IMR-90 (cell line): Measurements from ENCODE around the gene GJE1. TPM values are rescaled to one million over a fixed set of nuclear protein-coding genes. Genes with fewer than 3 reads are reported as not detected.

Experiments used
- ATAC-seq: fragments of 200-7000 bp; cut with Tn5 transposase; 2 replicates; pipeline ENCODE4 v1.9.1; 2020; ENCODE audit warnings: low read depth, mild to moderate bottlenecking, moderate library complexity
- BruUV-seq: library from RNA; stranded (reverse); fragments of 400-500 nt; replicated peaks from 2 replicates; lab custom pipeline; 2021; lab: Mats Ljungman, UMichigan
- CTCF ChIA-PET: fragments of 300-600 bp; formaldehyde crosslinking; extraction: SDS; loops from one replicate; lab custom pipeline; 2021; ENCODE audit warnings: antibody characterized with exemption; lab: Yijun Ruan, JAX
- POLR2A ChIA-PET: fragments of 300-600 bp; sonication (Branson Sonifier 250); formaldehyde crosslinking; loops from one replicate; lab custom pipeline; 2022; ENCODE audit warnings: antibody characterized with exemption; ENCODE audit not compliant: unreplicated experiment; lab: Charles Lee
- DNase-seq: peaks from one replicate; pipeline ENCODE4 v3.0.0; 2013
- H2AFZ ChIP-seq: replicated peaks from 2 replicates; pipeline ENCODE3; 2013; ENCODE audit warnings: low read length, mild to moderate bottlenecking; ENCODE audit not compliant: poor library complexity
- H2AK5ac ChIP-seq: 2 replicates; pipeline ENCODE4 v1.6.1; 2013; ENCODE audit warnings: low read depth, low read length, inconsistent platforms
- H2AK9ac ChIP-seq: replicated peaks from 2 replicates; pipeline ENCODE3; 2013; ENCODE audit warnings: mild to moderate bottlenecking, low read depth, low read length, moderate library complexity; ENCODE audit not compliant: poor library complexity
- H2BK120ac ChIP-seq: 2 replicates; pipeline ENCODE4 v1.6.1; 2013; ENCODE audit warnings: low read depth, low read length, inconsistent platforms
- H2BK15ac ChIP-seq: 3 replicates; pipeline ENCODE4 v1.6.1; 2013; ENCODE audit warnings: low read depth, low read length, inconsistent platforms
- H2BK20ac ChIP-seq: 2 replicates; pipeline ENCODE4 v1.6.1; 2013; ENCODE audit warnings: low read depth, mild to moderate bottlenecking, inconsistent platforms, low read length, moderate library complexity
- H2BK5ac ChIP-seq: 2 replicates; pipeline ENCODE4 v1.6.1; 2013; ENCODE audit warnings: mild to moderate bottlenecking, low read depth, low read length, inconsistent platforms; ENCODE audit not compliant: poor library complexity, severe bottlenecking
- H3K14ac ChIP-seq: replicated peaks from 2 replicates; pipeline ENCODE4 v1.6.1; 2013; ENCODE audit warnings: low read depth, low read length, inconsistent platforms
- H3K18ac ChIP-seq: 2 replicates; pipeline ENCODE4 v1.6.1; 2013; ENCODE audit warnings: low read depth, low read length, control low read depth
- H3K23ac ChIP-seq: 2 replicates; pipeline ENCODE4 v1.6.1; 2013; ENCODE audit warnings: low read depth, low read length, inconsistent platforms
- H3K27ac ChIP-seq: 2 replicates; pipeline ENCODE4 v1.5.1; 2013; ENCODE audit warnings: mild to moderate bottlenecking, control low read depth, low read length; ENCODE audit not compliant: insufficient read depth
- H3K27me3 ChIP-seq: 2 replicates; pipeline ENCODE4 v1.6.1; 2013; ENCODE audit warnings: low read length; ENCODE audit not compliant: control insufficient read depth, insufficient read depth
- H3K36me3 ChIP-seq: 2 replicates; pipeline ENCODE4 v1.6.1; 2013; ENCODE audit warnings: low read length, mixed read lengths; ENCODE audit not compliant: control insufficient read depth, insufficient read depth
- H3K4ac ChIP-seq: 2 replicates; pipeline ENCODE4 v1.6.1; 2013; ENCODE audit warnings: low read depth, low read length, inconsistent platforms
- H3K4me1 ChIP-seq: 2 replicates; pipeline ENCODE4 v1.6.1; 2013; ENCODE audit warnings: low read length, mixed read lengths; ENCODE audit not compliant: control insufficient read depth, insufficient read depth
- H3K4me2 ChIP-seq: 2 replicates; pipeline ENCODE4 v1.6.1; 2013; ENCODE audit warnings: low read depth, mild to moderate bottlenecking, control low read depth, low read length, moderate library complexity
- H3K4me3 ChIP-seq: 2 replicates; pipeline ENCODE4 v1.5.1; 2013; ENCODE audit warnings: low read depth, mild to moderate bottlenecking, control low read depth, low read length, moderate library complexity; ENCODE audit not compliant: insufficient read depth
- H3K56ac ChIP-seq: 2 replicates; pipeline ENCODE4 v1.6.1; 2013; ENCODE audit warnings: low read length, inconsistent platforms; ENCODE audit not compliant: insufficient read depth; ENCODE audit errors: extremely low read depth
- H3K79me1 ChIP-seq, 2 experiments: 2 replicates each; pipeline ENCODE4 v1.6.1; 2013; ENCODE audit warnings: low read length in 2 of 2, inconsistent platforms in 1 of 2, low read depth in 1 of 2
- H3K9ac ChIP-seq: 2 replicates; pipeline ENCODE4 v1.6.1; 2013; ENCODE audit warnings: low read depth, low read length, control low read depth
- H3K9me1 ChIP-seq: 2 replicates; pipeline ENCODE4 v1.6.1; 2013; ENCODE audit warnings: low read length, inconsistent platforms; ENCODE audit not compliant: insufficient read depth
- H3K9me3 ChIP-seq: 2 replicates; pipeline ENCODE4 v1.6.1; 2013; ENCODE audit warnings: low read length; ENCODE audit not compliant: control insufficient read depth, insufficient read depth
- H4K20me1 ChIP-seq: 2 replicates; pipeline ENCODE4 v1.6.1; 2013; ENCODE audit warnings: low read length, inconsistent platforms; ENCODE audit not compliant: insufficient read depth
- H4K5ac ChIP-seq: 2 replicates; pipeline ENCODE4 v1.6.1; 2013; ENCODE audit warnings: mild to moderate bottlenecking, low read depth, low read length, control low read depth
- H4K8ac ChIP-seq, 2 experiments: 2 replicates each; pipeline ENCODE4 v1.6.1; 2013; ENCODE audit warnings: low read depth in 2 of 2, low read length in 2 of 2, control low read depth in 1 of 2, inconsistent platforms in 1 of 2
- H4K91ac ChIP-seq: 2 replicates; pipeline ENCODE4 v1.6.1; 2013; ENCODE audit warnings: low read depth, low read length, inconsistent platforms; ENCODE audit not compliant: insufficient read depth
- RFX5 ChIP-seq: IDR thresholded peaks from 2 replicates; pipeline ENCODE4 v1.8.0; 2012; ENCODE audit warnings: low read depth, mild to moderate bottlenecking, low read length, moderate library complexity
- WGBS, 2 experiments: methylation state at CpG; one replicate each; pipeline versions ENCODE4 v1.1.5 to v1.1.7; 2013; ENCODE audit warnings: missing lambda C conversion rate in 2 of 2; ENCODE audit not compliant: insufficient read length in 1 of 2; ENCODE audit errors: extremely low coverage in 2 of 2; 5-methylcytosine and 5-hydroxymethylcytosine counted together
- dilution Hi-C: fragments of 300-500 bp; cut with HindIII; formaldehyde crosslinking; loops from one replicate; pipeline ENCODE4 v1.14.3; 2018; ENCODE audit warnings: low sequenced_read_pairs; ENCODE audit not compliant: unreplicated experiment
- in situ Hi-C: fragments of 300-500 bp; cut with MboI; formaldehyde crosslinking; loops from 3 replicates; pipeline ENCODE4 v1.14.3; 2019; ENCODE audit warnings: low sequenced_read_pairs, inconsistent platforms, mixed read lengths
- intact Hi-C: fragments of 100-400 bp; cut with micrococcal nuclease; formaldehyde crosslinking; loops from 2 replicates; pipeline ENCODE4 v1.10.0; 2022
- polyA plus RNA-seq, 3 experiments: library from polyadenylated mRNA; depleted of rRNA; stranded (reverse); fragments of >200 nt; gene quantifications; 2 replicates each; pipeline ENCODE4 v1.2.3, GENCODE V29; 2012; ENCODE audit warnings: low replicate concordance in 1 of 3
- total RNA-seq: library from RNA; depleted of rRNA; stranded (reverse); fragments of >200 nt; gene quantifications from 2 replicates; pipeline ENCODE4 v1.2.3, GENCODE V29; 2012
- TF ChIP-seq, protein P1 (sequence below): fragments of 150-350 bp; IDR thresholded peaks from 2 replicates; pipeline ENCODE4 v1.6.1; 2016; ENCODE audit warnings: low read depth, mild to moderate bottlenecking, low read length, moderate library complexity, borderline replicate concordance

Gene GJE1
- total and polyA plus RNA-seq, 2 of the 4 experiments (the other 2 are of a cell fraction): not detected

GRCh38 chr6:142173980-142174379, 41.3 kb downstream of the GJE1 start:
- Histone ChIP-seq H3K79me1 (peaks cover 6 to 7% of the 10 kb centered on the region in 2 experiments; a peak in 3 of 4 replicates), H2AK5ac (no peak overlapping the region), H2AK9ac (no peak overlapping the region), H2BK5ac (no peak overlapping the region), H3K9me1 (peaks cover 3% of the 10 kb centered on the region; the same call in 1 of the 2 replicates), H3K4me3 (no peak overlapping the region), H2BK20ac (no peak overlapping the region), H3K36me3 (peaks cover 25% of the 10 kb centered on the region), H3K56ac (no peak overlapping the region), H3K4ac (no peak overlapping the region), H3K9me3 (peaks cover 2% of the 10 kb centered on the region; the same call in 1 of the 2 replicates), H2BK15ac (no peak overlapping the region), H4K91ac (no peak overlapping the region), H3K27me3 (no peaks in the 10 kb centered on the region), H2AFZ (no peak overlapping the region), H4K5ac (no peak overlapping the region), H3K9ac (no peak overlapping the region), H4K20me1 (no peaks in the 10 kb centered on the region), H4K8ac (no peak overlapping the region), H3K4me1 (no peaks in the 10 kb centered on the region), H3K18ac (no peak overlapping the region), H2BK120ac (no peak overlapping the region), H3K14ac (no peak overlapping the region), H3K27ac (no peak overlapping the region), H3K23ac (no peak overlapping the region), H3K4me2 (no peak overlapping the region)
- in situ Hi-C loops (no loop called here), intact Hi-C loops (no loop called here), dilution Hi-C loops (no loop called here)
- no CpG with 5 or more reads among the region's 3 CpGs for WGBS, 2 experiments
- DNase-seq (no peak), ATAC-seq (no peak)
- BruUV-seq: no TSS peak
- TF ChIP-seq RFX5: no peak
- TF ChIP-seq, protein P1, sequence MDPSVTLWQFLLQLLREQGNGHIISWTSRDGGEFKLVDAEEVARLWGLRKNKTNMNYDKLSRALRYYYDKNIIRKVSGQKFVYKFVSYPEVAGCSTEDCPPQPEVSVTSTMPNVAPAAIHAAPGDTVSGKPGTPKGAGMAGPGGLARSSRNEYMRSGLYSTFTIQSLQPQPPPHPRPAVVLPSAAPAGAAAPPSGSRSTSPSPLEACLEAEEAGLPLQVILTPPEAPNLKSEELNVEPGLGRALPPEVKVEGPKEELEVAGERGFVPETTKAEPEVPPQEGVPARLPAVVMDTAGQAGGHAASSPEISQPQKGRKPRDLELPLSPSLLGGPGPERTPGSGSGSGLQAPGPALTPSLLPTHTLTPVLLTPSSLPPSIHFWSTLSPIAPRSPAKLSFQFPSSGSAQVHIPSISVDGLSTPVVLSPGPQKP: no peak
- ChIA-PET POLR2A (no interaction called here), CTCF (interaction anchor here (1.3 kb wide), 1 partner anchor 10 kb away, joined by 6 read pairs; no protein-coding TSS in a partner anchor)
